Measurements from ENCODE around the gene NDUFS4. TPM values are rescaled to one million over a fixed set of nuclear protein-coding genes. Genes with fewer than 3 reads are reported as not detected.

NDUFS4 gene
- 63.2 and 73.2 TPM in 2 replicates for total RNA-seq

GRCh38 chr5:53560506-53561191 is at the start of gene NDUFS4:
TSS of gene NDUFS4 (plus strand) at chr5:53560639. CDS start at chr5:53560663, 24 bp downstream.

Other genes starting within 250 kb of the NDUFS4 start
- gene FST, start 80.0 kb upstream of the NDUFS4 start, total RNA-seq, result 9.4 and 26.6 TPM in 2 replicates